ENCODE measurements around the gene WHAMM.

WHAMM gene

DNA sequence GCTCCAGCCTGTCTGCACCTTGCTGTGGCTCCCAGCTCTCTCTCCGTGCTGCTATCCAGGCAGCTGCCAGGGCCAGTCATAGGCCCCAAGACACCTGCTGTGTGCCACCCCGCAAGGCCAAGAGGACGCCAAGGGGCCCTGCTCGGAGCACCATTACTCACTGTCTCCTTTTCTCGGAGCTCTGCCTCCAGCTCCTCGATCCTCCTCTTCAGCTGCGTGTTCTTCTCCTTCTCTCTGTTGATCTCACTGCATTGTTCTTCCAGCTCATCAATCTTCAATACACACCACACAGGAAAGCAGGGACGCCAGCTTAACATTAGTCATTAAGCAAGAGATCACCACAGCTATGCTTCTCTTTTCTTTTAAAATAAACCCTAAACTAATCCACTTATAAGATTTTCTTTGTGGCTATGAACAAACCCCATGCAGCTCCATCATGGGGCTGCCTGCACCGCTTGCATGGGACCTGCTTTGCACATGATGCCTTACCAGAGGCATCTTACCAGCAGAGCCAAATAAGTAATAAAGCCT is 42.6 kb downstream of the WHAMM start:
- H3K36me3 ChIP-seq (ENCODE audit: control insufficient read depth in 2 of 2, insufficient read depth in 1 of 2, low read length in 2 of 2): peaks cover 5 to 52% of the 10 kb centered on the region in 2 experiments; a peak in 1 of 3 replicates
- no peak overlapping the region for H3K27ac ChIP-seq (ENCODE audit: extremely low read depth, low read depth, low read length)
- 0 out of 2 replicates have a peak, but pooled peaks cover 3% of the 10 kb centered on the region for H3K4me1 ChIP-seq (ENCODE audit: control insufficient read depth, insufficient read depth, low read length)
- TF ChIP-seq, protein P1, sequence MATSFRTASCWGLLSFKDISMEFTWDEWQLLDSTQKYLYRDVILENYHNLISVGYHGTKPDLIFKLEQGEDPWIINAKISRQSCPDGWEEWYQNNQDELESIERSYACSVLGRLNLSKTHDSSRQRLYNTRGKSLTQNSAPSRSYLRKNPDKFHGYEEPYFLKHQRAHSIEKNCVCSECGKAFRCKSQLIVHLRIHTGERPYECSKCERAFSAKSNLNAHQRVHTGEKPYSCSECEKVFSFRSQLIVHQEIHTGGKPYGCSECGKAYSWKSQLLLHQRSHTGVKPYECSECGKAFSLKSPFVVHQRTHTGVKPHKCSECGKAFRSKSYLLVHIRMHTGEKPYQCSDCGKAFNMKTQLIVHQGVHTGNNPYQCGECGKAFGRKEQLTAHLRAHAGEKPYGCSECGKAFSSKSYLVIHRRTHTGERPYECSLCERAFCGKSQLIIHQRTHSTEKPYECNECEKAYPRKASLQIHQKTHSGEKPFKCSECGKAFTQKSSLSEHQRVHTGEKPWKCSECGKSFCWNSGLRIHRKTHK (tag by site-specific recombination; IDR thresholded peaks at IDR 0.05): no peak
- H3K9me3 ChIP-seq (ENCODE audit: control insufficient read depth, insufficient read depth, low read depth, low read length): no peaks in the 10 kb centered on the region
- POLR2A ChIA-PET: no interaction called here
- CTCF ChIA-PET: interaction anchor here (0.7 to 5.0 kb wide), 3 partner anchors 12 to 160 kb away, joined by 3 to 54 read pairs (median 9); partner anchors contain the start of gene C15orf40
- no peak overlapping the region for H3K4me3 ChIP-seq (ENCODE audit: low read depth, low read length)

DNA sequence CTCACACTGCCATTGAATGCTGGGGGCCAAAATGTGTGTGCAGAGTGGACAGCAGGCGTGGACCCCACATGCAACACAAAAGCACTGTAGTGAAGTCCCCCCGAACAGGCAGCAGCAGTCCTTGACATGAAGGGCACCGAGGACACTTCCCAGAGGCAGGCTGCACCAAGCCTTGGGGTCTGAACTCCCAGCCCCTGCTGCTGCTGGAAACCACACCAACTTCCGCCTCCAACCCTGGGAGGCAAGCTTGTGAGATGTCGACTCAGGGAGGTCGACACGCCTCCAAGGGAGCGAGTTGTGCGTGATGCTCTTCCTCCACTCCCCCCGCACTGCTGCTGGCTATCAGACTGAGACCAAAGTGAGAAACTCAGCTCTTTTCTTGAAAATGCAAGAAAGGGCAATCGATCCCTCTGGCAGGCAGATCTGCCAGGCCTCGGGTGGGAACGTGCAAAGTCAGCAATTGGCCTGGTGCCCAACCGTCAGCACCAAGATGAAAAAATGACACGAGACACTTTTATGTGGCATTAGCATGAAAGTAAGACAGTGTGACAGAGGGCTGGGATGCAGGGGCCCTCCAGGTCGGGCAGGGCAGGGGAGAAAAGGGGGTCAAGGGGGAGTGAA is 43.6 kb downstream of the WHAMM start:
- Histone ChIP-seq H3K4me3 (ENCODE audit: low read depth, low read length) (no peak overlapping the region), H3K36me3 (ENCODE audit: control insufficient read depth in 2 of 2, insufficient read depth in 1 of 2, low read length in 2 of 2) (peaks cover 5 to 42% of the 10 kb centered on the region in 2 experiments; a peak in 2 of 3 replicates), H3K4me1 (ENCODE audit: control insufficient read depth, insufficient read depth, low read length) (0 out of 2 replicates have a peak, but pooled peaks cover 3% of the 10 kb centered on the region), H3K9me3 (ENCODE audit: control insufficient read depth, insufficient read depth, low read depth, low read length) (no peaks in the 10 kb centered on the region), H3K27ac (ENCODE audit: extremely low read depth, low read depth, low read length) (no peak overlapping the region)
- CTCF ChIA-PET: no interaction called here
- TF ChIP-seq ZNF670 (tag by site-specific recombination; IDR thresholded peaks at IDR 0.05; ENCODE audit: low read depth): no peak
- TF ChIP-seq, protein P2, sequence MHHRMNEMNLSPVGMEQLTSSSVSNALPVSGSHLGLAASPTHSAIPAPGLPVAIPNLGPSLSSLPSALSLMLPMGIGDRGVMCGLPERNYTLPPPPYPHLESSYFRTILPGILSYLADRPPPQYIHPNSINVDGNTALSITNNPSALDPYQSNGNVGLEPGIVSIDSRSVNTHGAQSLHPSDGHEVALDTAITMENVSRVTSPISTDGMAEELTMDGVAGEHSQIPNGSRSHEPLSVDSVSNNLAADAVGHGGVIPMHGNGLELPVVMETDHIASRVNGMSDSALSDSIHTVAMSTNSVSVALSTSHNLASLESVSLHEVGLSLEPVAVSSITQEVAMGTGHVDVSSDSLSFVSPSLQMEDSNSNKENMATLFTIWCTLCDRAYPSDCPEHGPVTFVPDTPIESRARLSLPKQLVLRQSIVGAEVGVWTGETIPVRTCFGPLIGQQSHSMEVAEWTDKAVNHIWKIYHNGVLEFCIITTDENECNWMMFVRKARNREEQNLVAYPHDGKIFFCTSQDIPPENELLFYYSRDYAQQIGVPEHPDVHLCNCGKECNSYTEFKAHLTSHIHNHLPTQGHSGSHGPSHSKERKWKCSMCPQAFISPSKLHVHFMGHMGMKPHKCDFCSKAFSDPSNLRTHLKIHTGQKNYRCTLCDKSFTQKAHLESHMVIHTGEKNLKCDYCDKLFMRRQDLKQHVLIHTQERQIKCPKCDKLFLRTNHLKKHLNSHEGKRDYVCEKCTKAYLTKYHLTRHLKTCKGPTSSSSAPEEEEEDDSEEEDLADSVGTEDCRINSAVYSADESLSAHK (tag by site-specific recombination; IDR thresholded peaks at IDR 0.05): no peak
- no peak for TF ChIP-seq ZNF558 (tag by site-specific recombination; IDR thresholded peaks at IDR 0.05)
- TF ChIP-seq, protein P3, sequence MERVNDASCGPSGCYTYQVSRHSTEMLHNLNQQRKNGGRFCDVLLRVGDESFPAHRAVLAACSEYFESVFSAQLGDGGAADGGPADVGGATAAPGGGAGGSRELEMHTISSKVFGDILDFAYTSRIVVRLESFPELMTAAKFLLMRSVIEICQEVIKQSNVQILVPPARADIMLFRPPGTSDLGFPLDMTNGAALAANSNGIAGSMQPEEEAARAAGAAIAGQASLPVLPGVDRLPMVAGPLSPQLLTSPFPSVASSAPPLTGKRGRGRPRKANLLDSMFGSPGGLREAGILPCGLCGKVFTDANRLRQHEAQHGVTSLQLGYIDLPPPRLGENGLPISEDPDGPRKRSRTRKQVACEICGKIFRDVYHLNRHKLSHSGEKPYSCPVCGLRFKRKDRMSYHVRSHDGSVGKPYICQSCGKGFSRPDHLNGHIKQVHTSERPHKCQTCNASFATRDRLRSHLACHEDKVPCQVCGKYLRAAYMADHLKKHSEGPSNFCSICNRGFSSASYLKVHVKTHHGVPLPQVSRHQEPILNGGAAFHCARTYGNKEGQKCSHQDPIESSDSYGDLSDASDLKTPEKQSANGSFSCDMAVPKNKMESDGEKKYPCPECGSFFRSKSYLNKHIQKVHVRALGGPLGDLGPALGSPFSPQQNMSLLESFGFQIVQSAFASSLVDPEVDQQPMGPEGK (tag by site-specific recombination; IDR thresholded peaks at IDR 0.05): no peak
- TF ChIP-seq, protein P4, sequence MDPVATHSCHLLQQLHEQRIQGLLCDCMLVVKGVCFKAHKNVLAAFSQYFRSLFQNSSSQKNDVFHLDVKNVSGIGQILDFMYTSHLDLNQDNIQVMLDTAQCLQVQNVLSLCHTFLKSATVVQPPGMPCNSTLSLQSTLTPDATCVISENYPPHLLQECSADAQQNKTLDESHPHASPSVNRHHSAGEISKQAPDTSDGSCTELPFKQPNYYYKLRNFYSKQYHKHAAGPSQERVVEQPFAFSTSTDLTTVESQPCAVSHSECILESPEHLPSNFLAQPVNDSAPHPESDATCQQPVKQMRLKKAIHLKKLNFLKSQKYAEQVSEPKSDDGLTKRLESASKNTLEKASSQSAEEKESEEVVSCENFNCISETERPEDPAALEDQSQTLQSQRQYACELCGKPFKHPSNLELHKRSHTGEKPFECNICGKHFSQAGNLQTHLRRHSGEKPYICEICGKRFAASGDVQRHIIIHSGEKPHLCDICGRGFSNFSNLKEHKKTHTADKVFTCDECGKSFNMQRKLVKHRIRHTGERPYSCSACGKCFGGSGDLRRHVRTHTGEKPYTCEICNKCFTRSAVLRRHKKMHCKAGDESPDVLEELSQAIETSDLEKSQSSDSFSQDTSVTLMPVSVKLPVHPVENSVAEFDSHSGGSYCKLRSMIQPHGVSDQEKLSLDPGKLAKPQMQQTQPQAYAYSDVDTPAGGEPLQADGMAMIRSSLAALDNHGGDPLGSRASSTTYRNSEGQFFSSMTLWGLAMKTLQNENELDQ (tag by site-specific recombination; IDR thresholded peaks at IDR 0.05; ENCODE audit: low read depth): no peak
- TF ChIP-seq ZNF521 (tag by site-specific recombination; IDR thresholded peaks at IDR 0.05): no peak
- TF ChIP-seq ZNF677 (tag by site-specific recombination; IDR thresholded peaks at IDR 0.05): no peak
- no peak for TF ChIP-seq FEZF1 (tag by site-specific recombination; IDR thresholded peaks at IDR 0.05)
- TF ChIP-seq KLF9 (tag by site-specific recombination; IDR thresholded peaks at IDR 0.05; ENCODE audit: low read depth): no peak
- TF ChIP-seq WT1 (tag by site-specific recombination; IDR thresholded peaks at IDR 0.05): no peak
- no peak for TF ChIP-seq REPIN1 (tag by site-specific recombination; IDR thresholded peaks at IDR 0.05; ENCODE audit: low read depth)
- TF ChIP-seq YY1 (tag by site-specific recombination; IDR thresholded peaks at IDR 0.05): no peak
- TF ChIP-seq, protein P5, sequence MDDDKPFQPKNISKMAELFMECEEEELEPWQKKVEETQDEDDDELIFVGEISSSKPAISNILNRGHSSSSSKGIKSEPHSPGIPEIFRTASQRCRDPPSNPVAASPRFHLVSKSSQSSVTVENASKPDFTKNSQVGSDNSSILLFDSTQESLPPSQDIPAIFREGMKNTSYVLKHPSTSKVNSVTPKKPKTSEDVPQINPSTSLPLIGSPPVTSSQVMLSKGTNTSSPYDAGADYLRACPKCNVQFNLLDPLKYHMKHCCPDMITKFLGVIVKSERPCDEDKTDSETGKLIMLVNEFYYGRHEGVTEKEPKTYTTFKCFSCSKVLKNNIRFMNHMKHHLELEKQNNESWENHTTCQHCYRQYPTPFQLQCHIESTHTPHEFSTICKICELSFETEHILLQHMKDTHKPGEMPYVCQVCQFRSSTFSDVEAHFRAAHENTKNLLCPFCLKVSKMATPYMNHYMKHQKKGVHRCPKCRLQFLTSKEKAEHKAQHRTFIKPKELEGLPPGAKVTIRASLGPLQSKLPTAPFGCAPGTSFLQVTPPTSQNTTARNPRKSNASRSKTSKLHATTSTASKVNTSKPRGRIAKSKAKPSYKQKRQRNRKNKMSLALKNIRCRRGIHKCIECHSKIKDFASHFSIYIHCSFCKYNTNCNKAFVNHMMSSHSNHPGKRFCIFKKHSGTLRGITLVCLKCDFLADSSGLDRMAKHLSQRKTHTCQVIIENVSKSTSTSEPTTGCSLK (tag by site-specific recombination; IDR thresholded peaks at IDR 0.05): no peak
- TF ChIP-seq ZNF843 (tag by site-specific recombination; IDR thresholded peaks at IDR 0.05): no peak
- no peak for TF ChIP-seq ZNF175 (tag by site-specific recombination; IDR thresholded peaks at IDR 0.05)
- no peak for TF ChIP-seq ZNF366 (tag by site-specific recombination; conservative IDR thresholded peaks at IDR 0.05)
- no peak for TF ChIP-seq ZNF433 (tag by site-specific recombination; IDR thresholded peaks at IDR 0.05; ENCODE audit: low read depth)
- TF ChIP-seq, protein P6, sequence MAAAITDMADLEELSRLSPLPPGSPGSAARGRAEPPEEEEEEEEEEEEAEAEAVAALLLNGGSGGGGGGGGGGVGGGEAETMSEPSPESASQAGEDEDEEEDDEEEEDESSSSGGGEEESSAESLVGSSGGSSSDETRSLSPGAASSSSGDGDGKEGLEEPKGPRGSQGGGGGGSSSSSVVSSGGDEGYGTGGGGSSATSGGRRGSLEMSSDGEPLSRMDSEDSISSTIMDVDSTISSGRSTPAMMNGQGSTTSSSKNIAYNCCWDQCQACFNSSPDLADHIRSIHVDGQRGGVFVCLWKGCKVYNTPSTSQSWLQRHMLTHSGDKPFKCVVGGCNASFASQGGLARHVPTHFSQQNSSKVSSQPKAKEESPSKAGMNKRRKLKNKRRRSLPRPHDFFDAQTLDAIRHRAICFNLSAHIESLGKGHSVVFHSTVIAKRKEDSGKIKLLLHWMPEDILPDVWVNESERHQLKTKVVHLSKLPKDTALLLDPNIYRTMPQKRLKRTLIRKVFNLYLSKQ (tag by site-specific recombination; IDR thresholded peaks at IDR 0.05; ENCODE audit: borderline replicate concordance): no peak
- TF ChIP-seq GLIS2 (tag by site-specific recombination; IDR thresholded peaks at IDR 0.05): no peak
- no peak for TF ChIP-seq ZNF561 (tag by site-specific recombination; IDR thresholded peaks at IDR 0.05; ENCODE audit: borderline replicate concordance)
- POLR2A ChIA-PET: interaction anchor here (0.6 kb wide), 1 partner anchor 317 kb away, joined by 9 read pairs; no protein-coding TSS in a partner anchor

All from HEK293 (cell line).